Ramos (cell line): ENCODE results near the gene COQ9.
"Not testable (repeated sequence)": the region's sequence is repeated elsewhere in the genome, so short reads cannot be mapped to it uniquely, and the experiment has no call there.

Experiments used
- in situ Hi-C: fragments of 300-500 bp; cut with MboI; formaldehyde crosslinking; loops from one replicate; pipeline ENCODE4 v1.14.3; 2022; ENCODE audit warnings: low sequenced_read_pairs; ENCODE audit not compliant: unreplicated experiment

COQ9 gene

GRCh38 chr16:57483725-57484514 lies 36.6 kb downstream of the COQ9 start:
- in situ Hi-C loops = no loop called here

GRCh38 chr16:57484515-57485005 lies 37.3 kb downstream of the COQ9 start:
- in situ Hi-C loops = no loop called here

DNA sequence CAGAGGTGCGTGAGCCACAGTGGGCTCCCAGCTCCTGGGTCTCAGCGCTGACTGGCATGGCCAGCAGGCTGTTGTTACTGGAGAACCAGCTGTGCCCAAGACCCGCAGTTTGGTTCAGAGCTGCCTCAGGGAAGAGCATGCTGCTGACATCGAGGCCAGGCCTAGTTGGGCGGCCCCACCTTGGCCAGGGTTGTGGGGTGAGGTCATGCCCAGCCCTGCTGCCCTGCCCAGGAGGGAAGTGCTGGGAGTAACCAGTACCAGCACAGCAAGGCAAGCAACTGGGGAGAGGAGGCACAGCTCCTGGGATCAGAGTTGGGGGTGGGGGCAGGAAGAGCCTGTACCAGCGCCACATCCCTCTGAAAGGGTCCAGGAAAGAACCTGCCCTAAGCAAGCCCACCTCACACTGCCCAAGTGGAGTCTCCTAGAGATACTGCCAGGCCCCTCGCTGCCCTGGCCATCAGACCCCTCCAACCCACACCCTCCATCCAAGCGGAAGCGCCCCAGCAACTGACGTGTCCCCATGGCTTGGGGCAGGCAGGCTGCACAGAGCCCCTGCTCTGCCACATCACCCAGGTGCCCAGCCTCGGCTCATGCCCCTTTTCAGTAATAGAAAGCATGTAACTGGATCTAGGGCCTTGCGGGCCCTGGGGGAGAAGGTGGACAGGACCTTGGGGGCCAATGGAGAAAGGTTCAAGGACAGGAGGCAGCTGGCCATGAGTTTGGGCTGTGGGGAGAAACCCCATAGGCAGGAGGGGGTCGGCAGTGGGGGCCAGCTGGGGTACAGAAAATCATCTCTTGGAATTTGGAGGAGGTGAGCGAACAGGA lies 38.0 kb downstream of the COQ9 start:
- in situ Hi-C loops = no loop called here

GRCh38 chr16:57485916-57486857 lies 38.9 kb downstream of the COQ9 start, which contains the start of gene DOK4:
Gene DOK4, minus strand, starts transcription at chr16:57486493. Its CDS starts 6,986 bp downstream, at chr16:57479507.
- in situ Hi-C loops = no loop called here

GRCh38 chr16:57486858-57487834 lies 39.9 kb downstream of the COQ9 start:
- in situ Hi-C loops = no loop called here

DNA sequence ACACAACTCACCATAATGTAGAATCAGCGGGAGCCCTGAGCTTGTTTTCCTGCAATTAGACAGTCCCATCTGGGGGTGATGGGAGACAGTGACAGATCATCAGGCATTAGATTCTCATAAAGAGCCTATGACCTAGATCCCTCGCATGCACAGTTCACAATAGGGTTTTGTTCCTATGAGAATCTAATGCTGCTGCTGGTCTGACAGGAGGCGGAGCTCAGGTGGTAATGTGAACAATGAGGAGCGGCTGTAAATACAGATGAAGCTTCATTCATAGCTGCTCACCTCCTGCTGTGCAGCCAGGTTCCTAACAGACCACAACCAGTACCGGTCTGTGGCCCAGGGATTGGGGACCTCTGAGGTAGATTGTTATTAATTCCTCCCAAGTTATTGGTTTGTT lies 42.0 kb downstream of the COQ9 start:
- in situ Hi-C loops = no loop called here

DNA sequence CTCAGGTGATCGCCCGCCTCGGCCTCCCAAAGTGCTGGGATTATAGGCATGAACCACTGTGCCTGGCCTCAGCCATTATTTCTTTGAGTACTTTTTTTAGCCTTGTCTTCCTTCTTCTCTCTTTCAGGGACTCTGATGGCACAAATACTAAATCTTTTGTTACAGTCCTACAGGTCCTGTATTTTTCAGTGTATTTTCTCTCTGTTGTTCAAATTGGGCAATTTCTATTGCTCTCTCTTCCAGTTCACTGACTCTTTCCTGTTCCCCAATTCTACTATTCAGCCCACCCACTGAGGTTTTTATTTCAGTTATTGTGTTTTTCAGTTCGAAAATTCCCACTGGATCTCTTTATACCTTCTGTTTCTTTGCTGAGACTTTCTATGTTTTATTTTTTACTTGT lies 46.5 kb downstream of the COQ9 start:
- in situ Hi-C loops = no loop called here

- in situ Hi-C loops = no loop called here
These were observed 49.8 kb downstream of the COQ9 start for GRCh38 chr16:57497121-57497520.

- in situ Hi-C loops = no loop called here
These were observed 50.8 kb downstream of the COQ9 start for GRCh38 chr16:57498031-57498430.

GRCh38 chr16:57499941-57500340 lies 52.7 kb downstream of the COQ9 start:
- in situ Hi-C loops = not testable (repeated sequence)

- in situ Hi-C loops = no loop called here
These were observed 53.4 kb downstream of the COQ9 start for GRCh38 chr16:57500578-57501111.

GRCh38 chr16:57501492-57501891 lies 54.2 kb downstream of the COQ9 start:
- in situ Hi-C loops = no loop called here

DNA sequence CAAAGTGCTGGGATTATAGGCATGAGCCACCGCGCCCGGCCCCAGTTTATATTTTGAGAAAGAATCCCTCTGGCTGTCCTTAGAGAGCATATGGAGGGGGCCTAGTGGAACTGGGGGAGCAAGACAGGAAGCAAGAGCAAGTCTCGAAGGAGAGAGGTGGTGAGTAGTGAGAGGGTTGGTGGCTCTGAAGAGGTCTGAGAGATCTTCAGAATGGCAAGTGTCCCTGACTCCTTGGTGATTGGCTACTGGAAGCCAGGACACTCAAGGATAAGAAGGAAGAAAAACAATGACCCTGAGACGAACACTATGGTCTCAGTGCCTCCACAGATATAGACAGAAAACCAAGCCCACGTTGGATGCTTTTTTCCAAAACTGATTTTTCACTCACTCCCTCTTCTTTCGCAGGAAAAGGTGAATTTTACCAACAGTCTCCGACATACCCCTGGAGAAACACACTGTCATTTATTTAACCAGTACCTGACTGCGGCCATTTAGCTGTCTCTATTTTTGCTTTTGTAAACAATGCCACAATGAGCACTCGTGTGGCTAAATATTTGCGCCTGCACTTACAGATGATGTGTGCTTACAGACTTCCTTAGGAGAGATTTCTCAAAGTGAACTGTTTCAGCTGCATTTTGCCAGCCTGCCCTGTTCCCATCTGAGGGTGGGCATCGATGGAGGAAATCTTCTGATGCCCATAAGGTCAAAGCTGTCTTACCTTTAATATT lies 54.9 kb downstream of the COQ9 start:
- in situ Hi-C loops = no loop called here

DNA sequence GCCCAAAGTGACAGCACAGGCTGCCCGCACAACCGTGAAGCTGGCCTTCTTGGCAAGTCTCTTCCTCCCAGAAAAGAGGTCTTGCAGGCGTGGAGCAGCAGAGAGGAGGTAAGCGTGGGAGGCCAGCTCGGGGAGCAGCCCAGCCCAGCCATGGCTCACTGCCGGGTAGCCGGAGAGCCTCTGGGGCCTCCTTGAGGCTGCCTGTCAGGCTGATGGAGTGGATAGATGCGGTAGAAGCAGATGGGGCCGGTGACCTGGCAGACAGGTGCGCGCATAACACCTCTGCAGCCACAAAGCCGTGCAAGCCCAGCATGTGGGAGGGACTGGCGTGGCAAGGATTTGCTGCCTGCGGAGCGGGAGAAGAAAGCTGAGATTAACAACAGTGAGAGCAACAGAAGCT lies 56.1 kb downstream of the COQ9 start:
- in situ Hi-C loops = no loop called here

- in situ Hi-C loops = no loop called here
These were observed 56.7 kb downstream of the COQ9 start for GRCh38 chr16:57504001-57504400.

DNA sequence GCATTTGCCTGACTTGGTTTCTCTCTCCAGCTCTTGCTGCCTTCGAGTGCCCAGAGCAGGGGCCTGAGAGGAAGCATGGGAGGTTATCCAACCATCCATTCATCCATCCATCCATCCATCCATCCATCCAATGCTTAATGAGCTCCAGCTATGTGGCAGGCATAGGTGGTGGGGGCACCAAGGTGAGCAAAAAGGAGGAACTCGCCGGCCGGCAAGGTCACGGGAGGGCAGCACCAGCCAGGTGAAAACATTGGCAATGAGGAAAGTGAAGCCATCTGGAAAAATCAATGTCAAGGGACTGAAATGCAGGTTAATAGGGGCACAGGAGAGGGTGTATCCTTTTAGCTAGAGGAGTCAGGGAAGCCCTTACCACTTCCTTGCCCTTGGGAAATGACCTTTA lies 57.2 kb downstream of the COQ9 start:
- in situ Hi-C loops = no loop called here

GRCh38 chr16:57505169-57505568 lies 57.9 kb downstream of the COQ9 start:
- in situ Hi-C loops = no loop called here
